Activated CD4-positive, alpha-beta T cell treated with anti-CD3 and anti-CD28 coated beads for 24 hours (primary cell): ENCODE data around the gene DYNC1I1.

Experiments used
- DNase-seq, 2 donors: peaks; one replicate each; pipeline ENCODE4 v3.0.0-alpha.2; 2020; ENCODE audit warnings: low read depth in 2 of 2

Gene DYNC1I1

GRCh38 chr7:95963446-95963990, 191.2 kb downstream of the DYNC1I1 start:
- no peak for DNase-seq

DNA sequence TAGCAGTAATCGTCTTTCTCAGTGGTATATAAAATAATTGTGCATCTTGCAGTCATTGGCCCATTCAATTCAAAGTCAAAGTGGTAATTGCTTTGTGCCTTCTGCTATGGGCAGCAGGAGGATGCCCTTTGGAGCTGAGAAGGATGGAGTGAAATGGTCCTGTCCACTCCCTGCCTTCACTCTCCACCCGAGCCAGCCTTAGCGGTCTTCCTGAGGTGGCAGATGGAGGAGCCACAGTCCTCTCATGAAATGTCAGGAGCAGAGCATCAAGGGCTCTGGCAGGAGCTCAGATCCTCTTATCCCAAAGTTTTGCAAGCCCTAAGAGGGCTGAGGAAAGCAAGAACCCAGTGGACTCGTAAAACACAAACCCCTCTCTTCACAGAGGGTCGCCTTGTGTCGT, 199.4 kb downstream of the DYNC1I1 start:
- no peak for DNase-seq

DNA sequence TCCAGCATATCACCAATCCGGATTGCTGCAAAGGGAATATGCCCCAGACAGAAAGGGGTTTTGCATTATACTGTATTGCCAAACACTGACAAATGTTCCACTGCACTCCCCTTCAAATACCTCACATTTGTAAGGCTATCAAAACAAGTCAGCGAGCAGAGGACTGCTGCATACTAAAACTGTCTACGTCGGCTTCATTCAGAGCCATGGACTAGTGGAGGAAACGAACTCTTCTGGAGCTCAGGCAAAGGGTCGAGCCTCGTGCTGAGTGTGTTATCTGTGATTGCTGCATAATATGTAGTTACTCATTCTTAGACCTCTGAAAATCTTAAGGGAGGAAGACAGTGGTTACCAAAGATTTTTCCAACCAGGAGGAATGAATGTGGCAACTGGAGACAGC, 200.2 kb downstream of the DYNC1I1 start:
- no peak for DNase-seq

DNA sequence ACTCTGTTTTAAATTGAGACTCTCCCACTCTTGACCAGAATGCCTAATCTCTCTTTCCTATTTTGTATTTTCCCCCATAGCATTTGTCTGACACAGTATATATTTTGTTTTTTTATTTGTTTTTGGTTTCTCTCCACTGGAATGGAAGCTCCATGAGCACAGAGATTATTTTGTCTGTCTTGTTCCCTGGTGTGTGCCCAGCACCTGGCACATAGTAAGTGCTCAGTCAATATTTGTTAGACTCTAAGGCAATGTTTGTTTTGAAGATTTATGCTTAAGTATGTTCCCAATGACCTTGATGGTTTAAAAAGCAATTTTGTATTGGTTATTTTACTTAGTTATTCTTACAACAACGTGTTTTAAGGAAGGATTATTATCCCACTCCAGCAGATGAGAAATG, 201.8 kb downstream of the DYNC1I1 start:
- no peak for DNase-seq

GRCh38 chr7:95976369-95977060, 204.2 kb downstream of the DYNC1I1 start:
- no peak for DNase-seq

DNA sequence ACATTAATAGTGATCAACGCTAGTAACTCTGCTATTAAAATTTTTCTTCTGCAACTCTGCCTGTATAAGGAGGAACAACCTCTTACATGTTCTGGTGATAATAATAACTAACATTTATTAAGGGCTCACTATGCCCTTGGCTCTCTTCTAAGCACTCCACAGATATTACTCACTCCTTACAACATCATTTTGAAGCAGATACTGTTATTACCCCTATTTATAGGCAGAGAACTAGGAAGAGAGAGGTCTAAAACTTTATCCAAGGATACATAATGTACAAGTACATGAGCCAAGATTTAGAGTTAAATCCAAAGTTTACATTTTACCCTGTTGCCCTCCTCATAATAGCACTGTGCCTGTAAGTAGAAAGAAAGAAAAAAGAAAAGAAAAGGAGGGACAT, 205.6 kb downstream of the DYNC1I1 start:
- DNase-seq, result no peak

GRCh38 chr7:95980167-95980566, 207.8 kb downstream of the DYNC1I1 start:
- no peak for DNase-seq

GRCh38 chr7:95980706-95981105, 208.4 kb downstream of the DYNC1I1 start:
- no peak for DNase-seq

- no peak for DNase-seq
These were observed 213.9 kb downstream of the DYNC1I1 start for GRCh38 chr7:95986178-95986764.

DNA sequence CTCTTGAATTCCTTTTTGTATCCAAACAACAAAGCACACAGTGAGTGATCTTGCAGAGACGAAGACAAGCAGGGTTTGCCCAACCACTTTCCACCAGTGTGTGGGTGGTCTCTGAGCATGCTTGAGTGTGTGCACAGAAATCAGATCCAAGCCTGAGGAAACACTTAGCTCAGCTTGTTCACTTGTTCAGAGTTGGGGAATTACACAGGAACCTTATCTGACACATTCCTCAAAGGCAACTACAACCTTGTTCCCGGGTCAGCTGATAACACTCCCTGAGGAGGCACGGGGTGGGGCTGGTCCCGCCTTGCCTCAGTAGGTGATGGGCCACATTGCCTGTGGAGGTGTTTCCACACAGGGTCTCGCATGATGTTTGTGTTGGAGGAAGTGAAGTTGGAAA, 216.9 kb downstream of the DYNC1I1 start:
- DNase-seq, result no peak

- no peak for DNase-seq
These were observed 221.0 kb downstream of the DYNC1I1 start for GRCh38 chr7:95993380-95993779.

DNA sequence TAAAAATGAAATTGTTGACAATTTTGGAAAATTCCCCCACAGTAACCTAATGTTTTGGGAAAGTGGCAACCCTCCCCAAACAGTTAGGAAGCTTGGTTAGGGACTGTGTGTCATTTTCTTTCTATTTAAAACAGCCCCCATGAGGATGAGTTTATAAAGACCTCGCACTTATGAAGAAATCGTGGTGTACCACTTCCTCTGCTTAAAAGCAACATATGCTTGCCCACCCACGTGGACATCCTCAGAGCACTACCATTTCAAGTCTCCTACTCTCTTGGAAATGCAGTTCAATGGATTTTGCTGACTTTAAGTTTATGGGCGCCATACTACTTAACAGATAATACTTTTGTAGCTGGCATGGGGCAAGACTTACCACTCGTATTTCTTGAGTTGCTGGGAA, 223.8 kb downstream of the DYNC1I1 start:
- DNase-seq, result no peak

DNA sequence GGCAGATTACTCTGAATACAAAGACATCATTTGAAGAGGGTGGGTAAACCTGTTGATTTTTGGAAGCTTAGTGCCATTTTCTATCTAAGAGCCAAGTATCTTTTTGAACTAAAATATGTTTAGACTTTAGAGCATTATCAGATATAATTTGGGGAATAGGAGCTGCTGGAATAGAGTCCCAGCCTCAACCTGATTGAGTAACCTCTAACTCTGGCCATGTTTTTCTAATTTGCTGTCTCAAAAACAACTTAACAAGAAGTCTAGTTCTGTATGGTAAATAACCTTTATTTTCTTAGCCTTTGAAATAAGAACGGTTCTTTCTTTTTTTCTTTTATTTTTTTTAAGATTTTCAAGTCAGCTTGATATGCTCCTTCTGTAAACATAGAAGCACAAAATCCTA, 224.5 kb downstream of the DYNC1I1 start:
- no peak for DNase-seq

DNA sequence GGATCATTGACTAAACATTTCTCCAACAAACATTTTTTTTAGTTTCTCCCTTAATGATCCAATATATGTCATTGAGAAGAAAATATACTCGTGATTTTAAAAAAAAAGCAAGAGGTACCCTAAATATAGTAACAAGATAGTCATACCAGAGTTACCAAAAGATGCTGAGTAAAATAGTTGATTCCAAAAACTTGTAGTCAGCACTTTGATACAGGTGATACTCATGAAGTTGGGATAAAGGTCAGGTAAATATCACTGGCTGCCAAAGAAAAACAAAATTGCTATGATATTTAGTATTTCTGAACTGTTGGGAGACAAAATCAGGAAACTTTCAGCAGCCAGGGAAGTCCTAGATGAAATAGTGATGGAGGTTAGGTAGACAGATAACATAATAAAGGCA, 225.3 kb downstream of the DYNC1I1 start:
- DNase-seq, result no peak

DNA sequence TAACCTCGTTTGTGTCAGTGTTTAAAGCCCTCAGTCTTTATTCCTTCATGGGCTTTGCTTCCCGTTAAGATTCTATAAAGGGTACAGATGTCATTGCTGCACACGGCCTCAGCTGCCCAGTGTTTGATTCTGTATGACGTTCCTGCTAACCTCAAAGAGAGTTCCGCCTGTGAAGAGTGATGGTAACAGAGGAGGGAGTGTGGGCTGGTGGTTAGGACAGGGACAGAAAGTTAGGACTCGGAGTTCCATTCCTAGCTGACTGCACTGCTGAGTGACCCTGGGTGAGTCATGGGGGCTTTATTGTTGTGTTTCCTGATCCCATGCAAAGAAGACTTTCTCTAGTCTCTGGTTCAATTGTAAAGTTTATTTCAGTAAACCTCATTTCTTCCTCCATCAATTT, 227.1 kb downstream of the DYNC1I1 start:
- DNase-seq, result no peak

DNA sequence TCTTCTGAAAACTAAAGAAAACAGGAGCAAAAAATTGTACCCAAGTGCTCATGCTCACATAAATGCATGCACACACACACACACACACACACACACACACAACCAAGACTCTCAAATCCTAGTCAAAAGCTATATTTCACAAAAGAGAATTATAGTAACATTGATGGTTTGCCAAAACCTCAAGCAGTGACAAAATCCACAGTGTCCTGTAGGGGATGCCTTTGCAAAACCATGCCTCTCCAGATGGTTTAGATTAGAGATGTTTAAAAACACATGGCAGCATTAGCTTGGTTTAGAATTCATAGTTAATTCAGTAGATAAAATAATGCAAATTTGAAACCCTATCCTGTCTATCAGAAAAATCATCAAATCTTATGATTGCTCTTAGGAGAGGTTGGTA, 232.2 kb downstream of the DYNC1I1 start:
- no peak for DNase-seq

GRCh38 chr7:96005271-96005670, 232.9 kb downstream of the DYNC1I1 start:
- no peak for DNase-seq

DNA sequence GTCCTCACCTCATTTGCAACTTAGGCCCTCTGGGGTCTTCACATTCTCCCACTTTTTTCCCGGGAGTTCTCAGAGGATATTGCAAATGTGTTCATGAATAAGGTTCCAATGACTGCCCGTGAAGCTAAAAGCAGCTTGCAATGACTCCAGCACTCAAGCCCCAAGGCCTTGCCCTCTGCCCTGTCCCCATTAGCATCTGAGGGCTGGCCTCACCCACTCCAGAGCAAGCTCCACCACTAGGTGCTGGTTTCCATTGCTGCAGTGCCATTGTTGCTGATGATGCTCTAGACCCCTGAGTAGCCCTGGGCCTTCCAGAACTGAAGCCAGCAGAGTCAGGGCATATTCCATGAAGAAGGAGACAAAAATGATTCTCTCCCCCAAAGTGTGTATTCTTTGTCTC, 236.8 kb downstream of the DYNC1I1 start:
- no peak for DNase-seq

DNA sequence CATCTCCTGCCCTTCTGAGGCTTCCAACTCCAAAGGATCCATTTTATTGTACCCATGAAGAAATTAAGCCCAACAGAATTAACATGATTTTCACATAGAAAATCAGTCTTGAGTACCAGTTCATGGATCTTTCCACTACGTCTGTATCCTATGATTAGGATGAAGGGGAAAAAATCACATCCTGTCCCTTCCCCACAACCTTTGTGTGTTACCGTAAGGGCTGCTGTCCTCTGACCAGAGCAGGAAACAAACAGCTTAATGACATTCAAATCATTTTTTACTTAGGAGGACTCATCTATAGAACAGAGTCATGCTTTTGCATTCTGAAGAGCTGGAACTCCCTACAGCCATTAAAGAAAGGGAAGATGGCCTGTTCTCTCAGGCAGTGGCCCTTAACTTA, 241.5 kb downstream of the DYNC1I1 start:
- DNase-seq, result no peak

DNA sequence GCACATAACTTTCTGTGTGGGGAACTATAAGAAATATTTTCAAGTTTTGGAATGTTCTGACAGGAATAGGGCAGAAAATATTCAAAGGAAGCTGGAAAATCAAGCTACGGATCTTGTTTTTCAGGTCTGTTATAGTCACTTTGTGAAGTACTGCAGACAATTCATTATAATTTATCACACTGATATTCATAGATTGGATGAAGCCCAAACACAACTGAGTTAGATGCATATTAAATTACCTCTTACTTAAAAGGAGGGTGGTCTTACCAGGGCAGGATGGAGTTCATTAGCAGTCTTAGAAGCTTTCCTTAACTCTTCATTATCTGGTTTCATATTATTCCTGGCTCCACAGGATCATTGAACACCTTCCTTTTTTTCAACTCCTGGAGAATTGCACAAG, 242.3 kb downstream of the DYNC1I1 start:
- DNase-seq, result no peak

- no peak for DNase-seq
These were observed 243.8 kb downstream of the DYNC1I1 start for GRCh38 chr7:96016056-96016586.

DNA sequence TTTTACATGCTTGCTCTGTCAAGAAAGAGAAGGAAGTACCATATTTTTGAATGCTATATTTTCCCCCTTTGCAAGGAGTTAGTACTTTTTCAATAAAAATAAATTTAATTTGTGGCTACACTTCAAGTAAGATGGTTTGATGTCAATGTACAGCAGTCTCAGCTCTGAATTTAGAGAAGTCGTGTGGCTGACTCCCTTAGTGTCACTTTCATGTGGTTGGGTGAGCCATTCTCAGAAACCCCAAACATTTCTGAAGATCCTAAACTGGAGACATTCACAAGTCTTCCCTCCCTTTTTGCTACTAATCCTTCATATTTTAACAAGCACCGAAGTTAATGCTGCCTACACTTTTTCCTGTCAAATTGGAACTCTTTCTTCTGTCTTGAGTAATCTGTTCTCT, 244.4 kb downstream of the DYNC1I1 start:
- no peak for DNase-seq

DNA sequence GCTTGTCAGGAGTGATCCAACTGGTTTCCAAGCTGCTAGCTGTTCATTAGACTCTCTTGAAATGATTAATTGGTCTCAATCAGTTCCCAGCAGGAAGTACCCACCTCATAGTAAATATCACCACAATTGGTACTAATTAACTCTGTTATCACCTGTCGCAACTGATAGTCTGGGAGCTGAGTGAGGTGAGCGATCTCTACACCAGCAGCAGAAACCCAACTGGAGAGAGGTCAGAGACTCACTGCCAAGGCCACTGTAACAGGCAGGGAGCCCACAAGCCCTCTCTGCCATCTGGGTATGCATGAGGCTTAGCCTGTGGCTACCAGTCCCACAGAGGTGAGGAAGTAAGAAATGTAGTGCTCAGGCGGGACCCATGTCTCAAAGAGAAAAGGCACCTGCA, 245.5 kb downstream of the DYNC1I1 start:
- DNase-seq, result no peak
